ENCODE measurements around the gene TMEM147. TPM values are rescaled to one million over a fixed set of nuclear protein-coding genes. Genes with fewer than 3 reads are reported as not detected.

TMEM147 gene
- total and polyA plus RNA-seq, 2 donors (not counting 3 experiments of a cell fraction or from before 2014, with no cell fraction given), result 75.8 to 214 TPM

- dilution Hi-C loops (cut with MboI; ENCODE audit: extremely low pct_ligation_motif_present, low sequenced_read_pairs), result no loop called here
- TF ChIP-seq FOS (IDR thresholded peaks at IDR 0.05; ENCODE audit: borderline replicate concordance, insufficient read depth, low read length) (no peak), POLR2A (IDR thresholded peaks at IDR 0.05; ENCODE audit: low read depth, low read length) (no peak), CTCF (IDR thresholded peaks at IDR 0.05; ENCODE audit: extremely low read depth in 1 of 2, insufficient read depth in 1 of 2, low read depth in 1 of 2, low read length in 2 of 2) (no peak), JUN (IDR thresholded peaks at IDR 0.05; ENCODE audit: borderline replicate concordance, insufficient read depth, insufficient read length, low read depth) (no peak), MYC (IDR thresholded peaks at IDR 0.05; ENCODE audit: low read depth, low read length) (no peak), MAX (IDR thresholded peaks at IDR 0.05; ENCODE audit: insufficient read depth, insufficient read length) (no peak), EZH2 (IDR thresholded peaks at IDR 0.05; ENCODE audit: borderline replicate concordance, low read depth, low read length, severe bottlenecking) (no peak), POLR2AphosphoS5 (IDR thresholded peaks at IDR 0.05; ENCODE audit: insufficient read depth, low read depth, low read length) (no peak), GATA2 (IDR thresholded peaks at IDR 0.05; ENCODE audit: insufficient read depth, insufficient read length, low read depth, low read length) (no peak)
- H3K9me3 ChIP-seq (replicated peaks; ENCODE audit: control insufficient read depth, insufficient read depth, low read length), result no peaks in the 10 kb centered on the region
- ChIA-PET POLR2A (no interaction called here), CTCF (interaction anchor here (1.0 to 1.2 kb wide), 3 partner anchors 16 to 203 kb away, joined by 3 read pairs; no protein-coding TSS in a partner anchor)
- FAIRE-seq (no peak), DNase-seq (ENCODE audit: low read depth, low spot score) (no peak)
- no peaks in the 10 kb centered on the region for H3K9me1 ChIP-seq (replicated peaks; ENCODE audit: control insufficient read depth, extremely low read depth, insufficient read depth, low read length)
- H3K9ac ChIP-seq (replicated peaks; ENCODE audit: extremely low read depth, insufficient read depth, low read length), result no peak overlapping the region
- H3K4me3 ChIP-seq (replicated peaks in 1 of 3; ENCODE audit: insufficient read depth in 1 of 3, low read depth in 1 of 3, low read length in 3 of 3), result no peak overlapping the region
- H4K20me1 ChIP-seq (replicated peaks; ENCODE audit: control insufficient read depth, extremely low read depth, insufficient read depth, low read length), result no peaks in the 10 kb centered on the region
- no peak overlapping the region for H3K4me2 ChIP-seq (ENCODE audit: insufficient read depth, low read length)
- H3K36me3 ChIP-seq (ENCODE audit: control insufficient read depth in 2 of 2, extremely low read depth in 1 of 2, insufficient read depth in 2 of 2, low read length in 2 of 2), result no peaks in the 10 kb centered on the region
- intact Hi-C loops (cut with micrococcal nuclease), result no loop called here
- no TSS peak for BruUV-seq (replicated peaks)
- H3K27me3 ChIP-seq (ENCODE audit: control insufficient read depth in 2 of 2, insufficient read depth in 2 of 2, low read length in 2 of 2), result peaks cover 0 to 4% of the 10 kb centered on the region in 2 experiments
- H3K4me1 ChIP-seq (ENCODE audit: control insufficient read depth, extremely low read depth, insufficient read depth, low read length), result no peaks in the 10 kb centered on the region
- H2AFZ ChIP-seq (ENCODE audit: low read depth, low read length), result no peak overlapping the region
- no peak overlapping the region for H3K27ac ChIP-seq (ENCODE audit: insufficient read depth, low read depth, low read length)
- no peaks in the 10 kb centered on the region for H3K79me2 ChIP-seq (ENCODE audit: control insufficient read depth, insufficient read depth, low read length)
Observed at GRCh38 chr19:35556025-35556590, 10.7 kb downstream of the TMEM147 start.
